Fibroblast of skin of right quadriceps (primary cell): ENCODE data around the gene RAP1GDS1.
A peak's percentile ranks its signal among the peaks of the same experiment; 100 is the strongest.
"Not testable (repeated sequence)": the region's sequence is repeated elsewhere in the genome, so short reads cannot be mapped to it uniquely, and the experiment has no call there.

Experiments
- DNase-seq: peaks from one replicate; pipeline ENCODE4 v3.0.0-alpha.2; 2013

Gene RAP1GDS1

GRCh38 chr4:98260579-98261404 is at the start of gene RAP1GDS1:
TSS of gene RAP1GDS1 (plus strand) at chr4:98261384. CDS start at chr4:98261566, 182 bp downstream.
- DNase-seq = peak; percentile 96

- DNase-seq = no peak
These were observed 38.9 kb upstream of the RAP1GDS1 start for GRCh38 chr4:98222306-98222705.

DNA sequence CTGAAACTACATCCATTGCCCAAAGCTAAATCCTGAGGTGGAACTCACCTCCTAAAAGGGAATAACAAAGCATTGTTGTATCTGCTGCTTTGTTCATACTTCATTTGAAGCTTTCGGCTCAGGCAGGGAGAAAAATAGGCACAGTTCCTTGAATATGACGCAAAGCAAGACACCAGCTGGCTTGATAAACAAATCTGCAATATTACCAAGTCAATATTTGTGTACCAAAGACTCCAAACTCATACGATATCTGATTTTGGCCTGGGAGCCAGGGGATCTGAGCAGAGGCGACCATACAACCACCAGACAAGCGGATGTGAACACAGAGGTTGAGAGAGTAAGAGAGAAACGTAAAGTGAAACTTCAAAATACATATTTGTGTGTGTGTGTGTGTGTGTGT is 34.8 kb upstream of the RAP1GDS1 start:
- no peak for DNase-seq

- no peak for DNase-seq
These were observed 30.2 kb upstream of the RAP1GDS1 start for GRCh38 chr4:98230961-98231360.

DNA sequence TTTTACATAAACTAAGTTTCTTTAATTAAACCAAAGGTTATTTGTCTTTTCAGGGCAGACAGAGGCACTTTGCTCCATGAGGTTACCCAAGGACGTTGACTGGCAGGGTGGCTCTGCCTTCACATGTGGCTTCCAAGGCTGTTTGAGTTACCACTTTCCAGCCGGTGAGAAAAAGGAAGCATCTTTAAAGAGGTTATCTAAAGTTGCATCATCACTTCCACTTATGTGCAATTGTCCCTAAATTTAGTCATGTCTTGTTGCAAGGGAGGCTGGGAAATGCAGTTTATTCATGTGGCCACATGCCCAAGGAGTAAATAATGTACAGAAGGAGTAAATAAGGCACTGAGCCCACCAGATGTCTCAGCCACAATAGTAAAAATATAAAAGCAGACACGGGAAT is 29.0 kb upstream of the RAP1GDS1 start:
- DNase-seq = no peak

GRCh38 chr4:98237204-98237603 is 24.0 kb upstream of the RAP1GDS1 start:
- no peak for DNase-seq

GRCh38 chr4:98242063-98242462 is 19.1 kb upstream of the RAP1GDS1 start:
- no peak for DNase-seq

DNA sequence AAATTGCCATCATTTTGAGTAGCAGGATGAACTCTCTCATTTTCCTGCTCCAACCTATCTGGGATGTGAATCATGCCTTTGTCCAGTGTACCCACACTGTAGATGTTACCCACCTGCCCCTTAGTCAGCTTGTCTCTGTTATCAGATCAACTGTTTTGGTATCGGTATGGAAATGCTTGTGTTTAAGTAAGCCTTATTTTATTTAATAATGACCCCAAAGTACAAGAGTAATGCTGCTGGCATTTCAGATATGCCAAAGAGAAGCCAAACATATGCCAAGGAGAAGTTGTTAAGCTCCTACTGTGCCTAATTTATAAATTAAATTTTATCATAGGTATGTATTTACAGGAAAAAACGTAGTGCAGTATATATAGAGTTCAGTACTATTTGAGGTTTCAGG is 18.6 kb upstream of the RAP1GDS1 start:
- no peak for DNase-seq

DNA sequence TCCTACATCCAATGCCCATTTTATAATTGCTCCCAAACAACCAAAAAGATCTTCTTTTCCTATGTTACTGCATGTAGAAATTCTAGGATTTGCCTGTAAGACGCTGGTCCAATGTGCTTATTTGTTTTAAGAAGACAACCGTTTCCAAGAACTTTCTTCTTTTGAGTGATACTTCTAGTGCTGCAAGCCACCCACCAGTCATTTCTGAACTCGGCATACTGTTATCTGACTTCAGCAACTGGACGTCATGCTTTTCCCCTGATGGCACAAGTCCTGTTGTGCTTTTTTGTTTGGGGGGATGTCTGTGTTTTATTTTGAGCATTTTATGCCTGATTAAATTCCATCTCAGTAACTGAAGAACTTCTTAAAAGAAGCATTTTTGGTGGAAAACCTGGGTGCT is 16.0 kb upstream of the RAP1GDS1 start:
- no peak for DNase-seq

DNA sequence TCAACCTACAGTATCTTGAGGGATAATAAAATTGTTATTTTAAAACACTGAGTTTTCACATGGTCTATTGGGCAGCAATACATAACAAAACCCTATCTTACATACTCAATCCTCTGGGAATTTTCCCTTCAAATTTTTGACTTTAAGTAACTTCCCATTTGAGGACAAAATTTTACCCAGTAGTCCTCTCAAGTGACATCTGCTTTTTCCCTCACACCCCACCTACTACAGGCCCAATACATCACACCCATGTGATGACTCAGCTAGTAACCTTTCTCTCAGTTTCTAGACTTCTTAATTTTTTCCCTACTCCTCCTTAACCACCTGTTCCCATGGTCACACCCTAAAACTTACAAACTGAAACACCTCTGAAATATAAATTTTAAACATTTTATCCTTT is 12.2 kb upstream of the RAP1GDS1 start:
- DNase-seq = no peak

DNA sequence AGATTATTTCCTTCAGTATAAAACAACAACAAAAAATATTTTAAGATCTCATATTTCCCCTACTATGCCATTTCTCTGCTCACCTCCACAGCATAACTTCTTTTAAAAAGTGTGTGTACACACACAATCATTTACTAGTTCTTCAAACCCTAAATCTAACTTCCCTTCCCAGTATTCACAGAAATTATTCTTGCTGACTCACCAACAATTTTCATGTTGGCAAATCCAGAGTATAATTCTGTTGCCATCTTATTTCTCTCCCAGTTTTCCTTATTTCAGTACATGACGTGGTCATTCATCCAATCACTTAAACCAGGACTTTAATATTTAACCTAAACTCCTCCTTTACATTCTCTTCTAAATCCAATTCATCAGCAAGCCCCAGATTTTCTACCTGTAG is 11.4 kb upstream of the RAP1GDS1 start:
- no peak for DNase-seq

DNA sequence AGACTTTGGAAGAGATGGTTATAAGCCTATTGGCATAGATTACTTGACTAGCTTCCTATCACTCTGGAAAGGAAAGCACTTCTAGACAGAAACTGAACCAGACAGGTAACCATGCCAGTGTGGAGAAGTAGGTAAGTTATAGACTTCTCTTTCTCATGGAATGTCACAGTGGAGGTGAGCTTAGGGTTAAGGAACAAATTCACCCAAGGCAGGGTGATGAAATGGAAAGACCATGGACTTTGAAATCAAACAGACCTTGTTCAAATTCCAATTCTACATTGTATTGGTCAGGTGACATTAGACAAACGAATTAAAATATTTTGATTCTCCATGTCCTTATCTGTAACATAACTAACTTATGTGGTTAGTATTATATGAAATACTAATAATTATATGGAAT is 7.7 kb upstream of the RAP1GDS1 start:
- no peak for DNase-seq

GRCh38 chr4:98260047-98260578 is 1.1 kb upstream of the RAP1GDS1 start:
- no peak for DNase-seq

GRCh38 chr4:98261405-98262291 is 464 bp downstream of the RAP1GDS1 start:
- DNase-seq = peak; percentile 64

DNA sequence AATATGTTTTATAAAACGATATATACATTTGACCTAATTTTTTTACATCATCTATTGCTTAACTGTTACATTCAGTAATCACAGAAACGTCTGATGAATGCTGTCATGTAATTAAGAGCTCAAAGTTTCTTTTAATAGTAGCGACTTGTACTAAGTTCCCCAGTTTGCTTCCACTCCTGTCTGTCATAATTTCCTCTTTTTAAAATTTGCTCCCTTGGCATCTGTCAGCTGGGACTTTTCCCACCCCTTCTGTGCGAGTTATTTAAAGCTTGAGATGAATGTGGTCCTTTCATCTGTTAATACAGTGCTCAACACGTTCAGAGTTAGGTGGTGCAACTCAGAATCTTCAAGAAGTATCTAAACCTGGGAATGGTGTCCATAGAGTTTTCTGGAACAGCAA is 1.2 kb downstream of the RAP1GDS1 start:
- peak; percentile 5 for DNase-seq

GRCh38 chr4:98267498-98267897 is 6.3 kb downstream of the RAP1GDS1 start:
- no peak for DNase-seq

DNA sequence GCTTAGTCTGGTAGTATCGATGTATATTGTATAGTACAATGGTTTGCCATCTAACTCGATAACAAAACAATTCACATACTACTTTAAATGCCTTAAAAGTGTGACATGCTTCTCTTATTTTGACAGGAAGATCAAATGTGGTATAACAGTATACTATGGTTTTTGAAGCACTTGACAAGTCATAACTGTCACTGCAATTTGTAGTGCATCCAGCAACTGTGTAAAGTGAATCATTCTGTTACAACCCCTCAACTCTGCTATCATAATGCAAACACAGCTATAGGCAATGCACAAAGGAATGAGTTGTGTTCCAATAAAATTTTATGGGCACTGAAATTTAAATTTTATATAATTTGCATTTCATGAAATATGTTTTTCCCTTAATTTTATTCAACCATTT is 14.0 kb downstream of the RAP1GDS1 start:
- no peak for DNase-seq

DNA sequence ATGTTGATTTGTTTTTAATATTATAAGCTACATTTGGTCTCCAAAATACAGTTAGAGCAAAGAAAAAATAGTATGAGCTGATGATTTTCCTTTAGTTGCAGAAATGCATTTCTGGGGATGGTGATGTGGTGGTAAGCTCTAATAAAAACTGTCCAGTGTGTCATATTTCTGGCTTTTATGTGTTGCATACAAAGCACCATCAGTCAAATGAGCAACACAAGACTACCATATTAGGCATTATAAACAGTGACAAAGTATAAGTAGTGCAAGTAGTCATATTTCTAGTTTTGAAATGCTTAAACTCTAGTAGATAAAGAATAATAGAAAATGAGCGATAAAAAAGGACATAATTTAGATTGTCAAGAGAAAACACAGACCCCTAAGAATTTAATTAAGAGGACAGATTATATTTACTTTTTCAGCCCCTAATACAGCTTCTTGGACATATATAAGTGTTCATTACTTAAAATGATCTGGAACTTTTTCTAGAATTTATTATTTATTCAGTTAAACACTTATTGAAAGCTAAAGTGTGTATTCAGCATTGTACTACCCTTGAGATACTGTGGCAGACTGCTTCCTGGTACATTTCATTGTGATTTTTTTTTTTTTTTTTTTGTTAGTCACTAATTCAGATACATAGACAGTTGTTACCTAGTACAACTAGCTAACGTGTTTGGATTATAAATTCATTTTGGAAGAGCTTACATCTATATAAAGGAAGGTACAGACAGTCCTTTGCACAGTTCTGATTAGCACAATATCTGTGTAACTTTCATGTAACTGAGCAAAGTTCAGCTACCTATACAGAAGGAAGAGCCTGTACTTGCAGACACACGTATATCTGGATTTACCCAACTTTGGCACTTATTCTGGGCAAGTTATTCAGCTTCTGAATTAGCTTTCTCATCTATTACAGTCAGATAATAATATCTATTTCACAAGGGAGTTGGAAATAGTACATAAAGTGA is 22.3 kb downstream of the RAP1GDS1 start:
- DNase-seq = peak; percentile 66

- DNase-seq = no peak
These were observed 23.5 kb downstream of the RAP1GDS1 start for GRCh38 chr4:98284640-98285046.

DNA sequence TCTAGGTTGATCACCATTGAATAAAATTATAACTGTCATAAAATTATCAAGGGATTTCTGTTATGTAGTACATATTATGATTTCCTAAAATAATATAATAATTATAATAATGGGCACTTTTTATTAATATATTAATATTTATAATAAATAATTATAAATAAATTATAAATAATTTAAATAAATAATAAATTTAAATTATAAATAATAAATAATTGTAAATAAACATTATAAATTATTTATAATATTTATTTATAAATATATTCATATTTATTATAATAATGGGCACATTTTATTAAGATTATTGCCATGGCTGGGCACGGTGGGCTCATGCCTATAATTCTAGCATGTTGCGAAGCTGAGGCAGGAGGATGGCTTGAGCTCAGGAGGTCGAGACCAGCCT is 24.5 kb downstream of the RAP1GDS1 start:
- DNase-seq = no peak

DNA sequence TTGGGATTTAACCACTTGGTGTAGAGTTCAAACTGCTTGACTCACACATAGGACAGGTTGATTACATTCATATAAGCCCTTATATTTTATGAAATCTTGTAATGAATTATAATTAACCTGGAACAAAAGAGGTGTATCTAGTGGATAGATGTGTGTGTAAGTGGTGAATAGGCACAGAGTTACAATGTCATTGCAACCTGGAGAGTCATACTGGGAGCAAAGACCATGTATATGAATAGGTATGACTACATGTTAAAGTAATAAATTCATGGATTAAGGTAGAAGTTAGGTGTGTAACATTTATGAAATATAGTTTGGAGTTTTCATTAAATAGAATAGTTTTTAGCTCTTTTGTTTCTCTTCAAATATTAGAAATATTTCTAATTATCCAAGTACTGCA is 26.1 kb downstream of the RAP1GDS1 start:
- DNase-seq = no peak

- DNase-seq = not testable (repeated sequence)
These were observed 27.5 kb downstream of the RAP1GDS1 start for GRCh38 chr4:98288671-98289070.

GRCh38 chr4:98289375-98289774 is 28.2 kb downstream of the RAP1GDS1 start:
- DNase-seq = no peak
